ENCODE measurements around the gene CHST10. TPM values are rescaled to one million over a fixed set of nuclear protein-coding genes. Genes with fewer than 3 reads are reported as not detected.
"Not testable (repeated sequence)": the region's sequence is repeated elsewhere in the genome, so short reads cannot be mapped to it uniquely, and the experiment has no call there.

The CHST10 gene
- total RNA-seq, 1 experiment from 2014 or later = 42.6 TPM

DNA sequence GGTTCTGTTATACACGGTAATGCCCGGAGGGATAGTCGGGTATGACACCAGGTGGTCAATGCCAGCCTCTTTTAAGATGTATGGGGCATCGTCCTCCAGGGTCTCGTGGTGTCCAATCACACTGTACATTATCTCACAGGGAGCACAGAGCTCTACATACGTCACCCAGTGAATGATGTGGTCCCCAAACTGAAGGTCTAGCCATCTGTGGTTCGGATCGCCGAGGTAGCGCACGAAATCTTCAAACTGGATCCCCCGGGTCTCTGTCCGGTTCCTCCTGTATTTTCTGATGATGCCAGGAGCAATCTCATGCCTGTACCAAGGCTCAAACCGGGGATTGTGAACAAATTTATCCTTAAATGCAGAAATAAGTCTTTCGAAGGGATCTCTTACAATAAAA, 24.1 kb downstream of the CHST10 start:
- DNase-seq (ENCODE audit: low spot score) = no peak

DNA sequence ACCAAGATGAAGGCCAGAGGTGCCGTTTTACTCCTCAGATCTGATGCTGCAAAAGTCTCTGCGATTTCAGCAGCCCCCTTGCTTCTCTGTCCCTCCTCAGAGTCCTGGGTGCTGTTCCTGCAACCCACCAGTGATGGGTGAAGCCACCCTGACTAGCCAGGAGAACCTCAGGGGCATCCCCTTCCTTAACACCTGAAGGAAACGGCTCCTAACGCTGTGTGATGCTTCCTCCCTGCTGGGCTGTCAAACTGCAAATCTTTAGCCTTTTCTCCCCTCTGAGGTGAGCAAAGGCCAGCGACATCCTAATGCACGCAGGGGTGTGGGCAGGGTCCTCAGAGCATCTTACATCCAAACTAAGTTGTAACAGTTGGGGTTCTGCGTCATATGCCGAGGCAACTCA, 24.8 kb downstream of the CHST10 start:
- no peak for DNase-seq (ENCODE audit: low spot score)

DNA sequence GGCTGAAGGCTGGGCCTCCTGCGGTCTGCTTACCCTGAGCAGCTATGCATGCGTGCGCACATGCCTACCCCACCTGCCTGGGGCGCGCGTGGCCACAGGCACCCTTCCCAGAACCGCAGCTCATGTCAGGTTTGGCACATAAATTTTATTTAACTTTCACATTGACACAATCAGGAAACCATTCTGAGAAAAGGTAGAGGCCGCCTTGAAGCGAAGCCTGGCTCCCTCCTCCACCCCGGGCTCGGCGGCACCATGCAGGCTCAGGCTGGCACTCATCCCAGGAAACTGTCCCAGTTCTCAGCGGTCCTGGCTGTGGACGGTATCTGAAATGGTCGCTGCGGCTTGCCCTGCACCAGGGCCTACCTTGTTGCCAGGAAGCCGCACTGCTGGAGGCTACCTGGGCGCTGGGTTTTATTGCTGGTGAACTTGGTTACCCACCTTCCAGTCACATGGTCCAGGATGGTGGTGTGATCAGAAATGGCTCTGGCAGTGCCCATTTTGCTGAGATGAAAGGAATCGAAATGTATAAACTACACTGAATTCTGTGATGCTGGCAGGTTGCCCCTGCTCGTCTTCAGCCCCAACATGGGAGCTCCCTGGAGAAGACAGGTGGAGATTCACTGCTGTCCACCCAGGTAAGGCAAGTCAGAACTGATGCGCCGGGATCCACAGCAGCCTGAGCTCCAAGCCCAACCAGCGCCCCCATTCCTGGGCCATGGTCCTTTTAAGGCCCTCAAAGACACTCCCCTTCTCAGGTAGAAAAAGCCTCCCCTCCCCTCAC, 25.5 kb downstream of the CHST10 start:
- DNase-seq (ENCODE audit: low spot score) = no peak

DNA sequence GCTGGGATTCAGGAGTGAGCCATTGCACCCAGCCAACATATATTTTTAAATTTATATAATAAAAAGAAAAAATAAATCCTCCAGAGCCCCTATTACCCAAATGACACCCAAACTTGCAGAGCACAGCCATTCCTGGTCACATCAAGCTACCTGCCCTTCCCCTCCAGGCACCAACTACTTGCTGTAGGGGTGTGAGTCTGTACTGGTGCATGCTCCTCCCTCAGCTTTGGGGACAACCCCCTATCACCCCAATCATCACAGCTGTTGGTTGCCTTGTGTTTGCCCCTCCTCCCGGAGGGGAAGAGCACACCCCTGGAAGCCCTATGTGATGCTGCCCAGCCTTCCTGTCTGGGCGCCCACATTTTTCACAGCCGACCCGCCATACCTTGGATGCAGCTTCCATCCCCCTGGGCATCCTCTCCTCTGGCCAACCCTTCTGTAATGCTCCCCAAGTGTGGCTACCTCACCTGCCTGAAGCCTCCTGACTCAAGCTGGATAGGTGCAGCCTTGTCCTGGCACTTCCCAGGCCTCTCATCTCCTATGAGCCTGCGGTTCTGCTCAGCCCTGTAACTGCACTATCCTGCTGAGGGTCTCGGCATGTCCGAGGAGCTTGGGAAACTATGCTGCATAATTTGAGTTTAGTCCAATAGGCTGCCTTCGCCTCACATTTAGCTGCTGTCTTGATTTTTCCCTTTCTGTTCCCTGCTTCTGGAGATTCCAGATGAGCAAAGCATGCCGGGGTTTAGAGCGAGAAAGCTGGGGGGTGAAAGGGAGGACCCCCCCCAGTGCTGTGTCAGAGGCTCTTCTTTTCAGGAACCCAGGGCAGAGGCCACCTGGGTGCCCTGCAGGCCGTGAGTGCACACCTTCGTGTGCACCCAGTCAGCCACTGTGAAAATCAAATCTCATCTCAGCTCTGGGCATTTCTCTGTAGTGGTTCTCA, 27.2 kb downstream of the CHST10 start:
- DNase-seq (ENCODE audit: low spot score) = no peak

DNA sequence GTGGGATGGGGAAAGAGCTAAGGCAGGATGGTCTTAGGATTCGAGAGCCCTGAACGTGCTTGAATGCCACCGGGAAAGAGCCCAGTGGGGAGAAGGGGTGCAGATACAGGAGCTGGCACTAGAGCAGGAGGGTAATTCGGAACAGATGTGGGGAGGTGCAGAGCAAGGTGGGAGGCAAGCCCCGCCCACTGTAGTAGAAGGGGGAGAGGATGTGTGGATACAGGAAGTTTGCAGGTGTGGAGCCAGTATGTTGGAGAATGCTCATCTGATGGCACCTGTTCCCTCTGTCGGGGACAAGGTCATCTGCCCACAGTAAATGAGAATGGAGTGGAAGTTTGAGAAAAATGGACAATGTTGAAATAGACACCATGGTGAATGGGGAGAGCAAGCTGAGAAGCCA, 28.8 kb downstream of the CHST10 start:
- DNase-seq (ENCODE audit: low spot score) = no peak

DNA sequence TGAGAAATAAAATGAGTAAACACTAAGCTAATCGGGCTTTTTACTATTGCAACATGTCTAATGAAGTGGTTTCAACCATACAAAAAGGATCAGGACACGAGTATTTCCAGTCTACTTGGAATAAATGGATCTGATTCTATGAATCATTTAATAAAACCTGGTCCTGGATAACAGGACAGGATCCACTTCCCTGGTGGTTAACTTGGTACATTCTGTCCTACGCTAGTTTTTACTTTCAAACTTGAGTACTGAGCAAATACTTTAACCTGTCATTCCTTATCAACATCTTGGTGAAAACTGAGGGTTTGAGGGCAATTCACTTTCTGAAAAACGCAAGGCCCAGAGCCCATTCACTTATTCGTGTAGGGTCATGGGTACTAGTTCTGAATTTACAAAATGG, 33.5 kb downstream of the CHST10 start:
- DNase-seq (ENCODE audit: low spot score) = no peak

DNA sequence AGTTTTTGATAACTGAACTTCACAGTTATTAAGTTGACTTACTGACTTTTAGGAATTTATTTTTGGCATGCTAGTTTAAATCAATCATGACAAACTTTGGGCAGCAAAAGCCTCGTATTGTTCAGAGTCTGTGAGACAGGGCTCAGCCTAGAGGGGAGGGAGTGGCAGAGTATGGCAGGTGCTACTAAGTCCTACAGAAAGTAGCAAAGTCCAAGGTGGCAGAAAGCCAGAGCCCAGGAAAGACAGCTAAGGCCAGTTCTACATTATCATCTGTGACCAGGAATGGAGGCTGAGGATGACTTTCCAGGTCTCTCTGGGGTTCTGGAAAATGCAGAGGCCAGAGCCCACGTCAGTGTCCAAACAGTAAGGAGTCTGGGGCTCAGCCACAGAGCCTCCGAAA, 34.2 kb downstream of the CHST10 start:
- no peak for DNase-seq (ENCODE audit: low spot score)

DNA sequence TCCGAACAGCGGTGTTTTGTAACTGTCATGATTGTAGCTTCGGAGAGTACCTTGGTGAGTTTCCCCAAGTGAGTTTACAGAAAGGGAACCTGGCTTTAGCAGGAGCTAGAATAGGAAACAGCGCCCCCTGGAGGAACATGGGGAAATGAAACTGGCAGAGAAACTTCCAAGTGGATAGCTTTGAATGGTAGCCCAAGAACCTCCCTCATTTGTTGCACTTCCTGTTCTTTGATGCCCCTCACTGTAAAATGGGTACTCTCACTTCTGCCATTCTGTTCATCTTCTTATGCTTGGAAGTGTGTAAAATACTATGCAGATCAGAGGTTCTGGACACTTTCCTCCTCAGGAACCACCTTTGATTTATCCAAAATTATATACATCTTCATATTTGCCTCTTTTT, 36.2 kb downstream of the CHST10 start:
- DNase-seq (ENCODE audit: low spot score) = peak; percentile 87

DNA sequence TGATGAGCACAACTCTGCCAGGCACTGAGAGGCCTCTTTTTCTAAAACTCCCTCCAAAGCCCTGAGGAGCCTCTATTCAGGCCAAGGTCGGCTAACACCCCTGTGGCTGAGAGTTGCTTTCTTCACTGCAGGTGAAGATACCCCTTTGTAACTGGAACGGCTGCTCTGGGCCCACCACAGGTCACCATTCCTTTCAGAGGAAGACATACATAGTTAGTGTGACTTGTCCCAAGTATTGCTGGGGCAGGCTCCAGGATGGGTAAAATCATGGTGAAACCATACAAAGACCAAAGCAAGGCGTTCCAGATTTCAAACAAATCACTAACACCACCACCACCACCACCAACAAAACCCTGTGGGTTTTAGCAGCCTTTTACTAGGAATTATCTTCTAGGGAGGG, 36.8 kb downstream of the CHST10 start:
- DNase-seq (ENCODE audit: low spot score) = no peak

DNA sequence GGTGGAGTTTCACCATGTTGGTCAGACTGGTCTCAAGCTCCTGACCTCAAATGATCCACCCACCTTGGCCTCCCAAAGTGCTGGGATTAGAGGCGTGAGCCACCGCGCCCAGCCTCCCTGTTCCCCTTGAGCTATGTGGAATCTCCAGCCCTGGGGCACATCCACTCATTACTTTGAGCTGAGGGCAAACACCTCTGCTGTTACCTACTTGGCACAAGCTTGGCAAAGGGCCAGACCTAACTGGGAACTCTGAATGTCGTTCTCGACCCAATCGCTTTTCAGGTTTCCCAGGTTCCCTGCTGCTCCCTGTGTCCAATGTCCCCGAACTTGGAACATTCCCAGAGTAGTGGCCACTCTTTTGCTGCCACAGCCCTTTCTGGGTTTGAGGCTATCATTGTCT, 40.6 kb downstream of the CHST10 start:
- no peak for DNase-seq (ENCODE audit: low spot score)

DNA sequence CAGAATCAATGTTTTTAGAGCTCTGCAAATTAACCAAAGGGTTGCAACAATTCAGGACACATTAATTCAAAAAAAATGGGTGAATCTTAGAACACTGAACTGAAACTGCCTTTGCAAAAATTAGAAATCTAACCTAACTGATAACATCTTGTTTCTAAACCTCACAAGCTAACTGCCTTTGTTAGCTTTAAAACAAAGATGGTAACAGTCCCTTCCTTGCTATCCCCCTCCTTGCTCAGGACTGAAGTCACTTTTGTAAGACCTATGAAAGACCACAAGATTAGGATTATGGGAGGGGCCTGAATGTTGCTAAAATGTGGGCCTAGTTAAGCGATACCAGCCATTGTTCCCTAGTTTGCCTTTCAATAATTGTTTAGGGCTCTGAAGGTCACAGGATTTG, 50.3 kb downstream of the CHST10 start:
- DNase-seq (ENCODE audit: low spot score) = no peak

DNA sequence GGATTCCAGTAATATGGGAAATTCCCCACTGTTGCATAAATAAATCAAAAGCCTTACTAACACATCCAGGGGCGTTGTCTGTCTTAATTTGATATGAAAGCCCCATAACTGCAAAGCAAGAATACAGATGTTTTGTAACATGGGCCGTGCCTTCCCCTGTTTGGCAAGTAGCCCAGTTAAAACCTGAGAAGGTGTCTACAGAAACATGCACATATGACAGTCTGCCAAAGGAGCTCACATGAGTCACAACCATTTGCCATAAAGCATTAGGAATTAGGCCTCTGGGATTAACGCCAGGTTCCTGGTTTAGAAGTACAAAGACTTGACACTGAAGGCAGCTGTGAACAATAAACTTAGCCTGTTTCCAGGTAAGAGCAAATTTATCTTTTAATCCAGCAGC, 52.0 kb downstream of the CHST10 start:
- peak; percentile 92 for DNase-seq (ENCODE audit: low spot score)

DNA sequence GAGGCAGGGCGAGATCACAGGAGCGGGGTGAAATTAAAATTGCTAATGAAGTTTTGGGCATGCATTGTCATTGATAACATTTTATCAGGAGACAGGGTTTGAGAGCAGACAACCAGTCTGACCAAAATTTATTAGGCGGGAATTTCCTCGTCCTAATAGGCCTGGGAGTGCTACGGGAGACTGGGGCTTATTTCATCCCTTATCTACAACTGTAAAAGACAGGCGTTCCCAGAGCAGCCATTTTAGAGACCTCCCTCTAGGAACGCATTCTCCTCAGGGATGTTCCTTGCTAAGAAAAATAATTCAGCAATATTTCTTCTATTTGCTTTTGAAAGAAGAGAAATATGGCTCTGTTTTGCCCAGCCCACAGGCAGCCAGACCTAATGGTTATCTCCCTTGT, 55.2 kb downstream of the CHST10 start:
- DNase-seq (ENCODE audit: low spot score) = not testable (repeated sequence)

DNA sequence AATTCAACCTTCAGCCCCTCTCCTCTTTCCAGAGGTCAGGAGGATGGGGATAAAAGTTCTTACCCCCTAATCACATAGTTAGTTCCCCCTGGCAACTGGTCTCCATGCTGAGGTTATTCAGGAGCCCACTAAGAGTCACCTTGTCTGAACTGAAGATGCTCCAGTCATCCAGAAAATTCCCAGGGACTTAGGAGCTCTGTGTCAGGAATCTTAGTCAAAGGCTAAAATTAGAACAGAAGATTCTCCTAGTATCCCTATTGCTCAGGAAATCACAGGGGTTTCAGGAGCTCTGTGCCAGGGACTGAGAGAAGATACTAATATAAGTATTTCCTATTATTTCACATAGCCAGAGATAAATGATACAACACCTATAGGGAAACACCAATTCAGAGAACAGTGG, 57.9 kb downstream of the CHST10 start:
- peak; percentile 16 for DNase-seq (ENCODE audit: low spot score)

DNA sequence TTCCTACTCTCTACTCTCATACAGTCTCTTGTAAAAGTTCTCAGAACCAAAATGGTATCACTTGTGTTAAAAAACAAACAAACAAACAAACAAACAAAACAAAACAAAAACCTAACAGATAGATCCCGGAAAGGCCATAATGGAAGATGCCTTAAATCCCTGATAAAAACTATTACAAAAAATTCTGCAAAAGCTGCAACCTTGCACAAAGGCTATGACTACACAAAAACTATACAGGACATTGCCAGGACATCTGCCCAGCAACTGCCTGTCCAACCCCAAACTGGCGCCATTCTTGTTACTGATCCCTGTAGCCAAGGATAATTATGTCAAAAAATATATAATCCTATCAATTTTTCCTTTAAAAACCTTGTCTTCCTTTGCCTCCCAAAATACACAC, 58.9 kb downstream of the CHST10 start:
- DNase-seq (ENCODE audit: low spot score) = no peak

DNA sequence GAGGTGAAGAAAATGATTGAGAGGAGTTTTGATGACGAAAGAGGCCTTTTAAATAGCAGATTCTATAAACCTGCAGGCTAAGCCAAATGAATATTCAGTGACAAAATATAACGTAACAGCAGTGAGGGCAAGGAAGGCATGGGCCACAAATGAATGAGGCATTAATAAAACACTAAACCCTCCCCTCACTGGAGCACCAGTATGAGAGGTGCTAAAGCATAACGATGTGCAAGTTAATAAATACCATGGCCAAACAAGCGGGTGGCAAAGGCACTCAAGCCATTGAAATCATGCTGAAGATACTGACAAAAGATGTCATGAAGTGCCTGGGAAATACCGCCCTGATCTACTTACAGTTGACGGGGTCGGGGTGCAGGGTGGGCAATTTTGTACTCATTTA, 64.9 kb downstream of the CHST10 start:
- no peak for DNase-seq (ENCODE audit: low spot score)

DNA sequence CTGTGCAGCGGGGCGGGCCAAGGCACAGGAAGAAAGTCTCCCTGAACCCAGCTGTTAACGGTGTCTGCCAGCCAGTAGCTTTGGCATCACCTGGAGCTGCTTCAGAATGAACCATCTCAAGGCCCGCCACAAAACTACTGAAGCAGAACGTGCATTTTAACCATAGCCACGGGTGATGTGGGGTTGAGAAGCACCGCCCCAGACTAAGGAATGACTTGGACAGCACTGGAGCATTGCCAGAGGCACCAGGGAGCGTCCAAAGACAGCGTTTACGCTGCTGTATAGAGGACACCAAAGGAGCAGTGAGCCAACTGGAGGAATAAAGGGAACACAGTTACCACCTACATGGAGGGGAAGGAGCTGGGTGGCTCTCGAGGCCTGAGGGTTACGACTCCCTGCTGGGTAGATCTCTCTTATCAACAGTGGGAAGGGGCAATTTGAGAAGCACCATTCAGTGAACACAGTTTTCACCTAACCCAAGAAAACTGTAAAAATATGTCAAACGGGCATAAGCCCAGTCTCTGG, 66.7 kb downstream of the CHST10 start:
- peak; percentile 23 for DNase-seq (ENCODE audit: low spot score)

DNA sequence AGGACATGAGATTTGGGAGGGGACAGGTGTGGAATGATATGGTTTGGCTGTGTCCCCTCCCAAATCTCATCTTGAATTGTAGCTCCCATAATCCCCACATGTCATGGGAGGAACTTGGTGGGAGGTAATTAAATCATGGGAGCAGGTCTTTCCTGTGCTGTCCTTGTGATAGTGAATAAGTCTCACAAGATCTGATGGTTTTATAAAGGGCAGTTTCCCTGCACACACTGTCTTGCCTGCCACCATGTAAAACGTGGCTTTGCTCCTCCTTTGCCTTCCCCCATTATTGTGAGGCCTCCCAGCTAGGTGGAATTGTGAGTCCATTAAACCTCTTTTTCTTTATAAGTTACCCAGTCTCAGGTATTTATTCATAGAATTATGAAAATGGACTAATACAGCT, 72.3 kb downstream of the CHST10 start:
- DNase-seq (ENCODE audit: low spot score) = not testable (repeated sequence)

DNA sequence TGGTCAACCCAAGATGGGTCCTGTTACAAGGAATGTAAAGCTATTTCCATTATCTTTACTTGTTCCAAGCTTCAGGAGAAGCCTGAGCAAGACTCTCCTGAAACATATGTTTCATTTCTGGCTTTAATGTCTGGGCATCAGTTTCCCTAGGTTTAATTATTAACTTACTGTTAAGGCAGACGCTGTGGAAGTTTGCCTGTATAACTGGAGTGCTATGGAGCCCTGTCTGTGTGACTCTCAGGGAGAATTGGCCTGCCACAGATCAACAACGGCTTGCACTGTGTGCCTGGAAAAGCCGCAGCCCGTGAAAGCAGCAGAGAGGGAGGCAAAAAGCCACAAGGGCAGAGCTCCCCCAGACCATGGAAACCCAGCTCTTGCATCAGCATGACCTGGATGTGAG, 73.0 kb downstream of the CHST10 start:
- DNase-seq (ENCODE audit: low spot score) = no peak

DNA sequence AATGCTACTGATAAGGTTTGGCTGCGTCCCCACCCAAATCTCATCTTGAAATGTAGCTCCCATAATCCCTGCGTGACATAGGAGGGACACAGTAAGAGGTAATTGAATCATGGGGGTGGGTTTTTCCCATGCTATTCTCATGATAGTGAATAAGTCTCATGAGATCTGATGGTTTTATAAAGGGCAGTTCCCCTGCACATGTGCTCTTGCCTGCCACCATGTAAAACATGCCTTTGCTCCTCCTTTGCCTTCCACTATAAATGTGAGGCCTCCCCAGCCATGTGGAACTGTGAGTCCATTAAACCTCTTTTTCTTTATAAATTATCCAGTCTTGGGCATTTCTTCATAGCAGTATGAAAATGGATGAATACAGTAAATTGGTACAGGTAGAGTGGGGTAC, 75.0 kb downstream of the CHST10 start:
- DNase-seq (ENCODE audit: low spot score) = not testable (repeated sequence)

Data from A172 (cell line).